ENCODE results near the gene HTRA3. TPM values are rescaled to one million over a fixed set of nuclear protein-coding genes. Genes with fewer than 3 reads are reported as not detected.

HTRA3 gene
- total RNA-seq, 1 donor from 2014 or later: not detected

- ATAC-seq (ENCODE audit: low read depth) (peak; percentile 18), DNase-seq (no peak)
- Mint-ChIP-seq H3K4me1 (peaks cover 7% of the 10 kb centered on the region), H3K4me3 (peak overlapping the region; percentile 2), H3K36me3 (ENCODE audit: low read depth) (no peaks in the 10 kb centered on the region), H3K27ac (no peak overlapping the region), H3K27me3 (peaks cover 4% of the 10 kb centered on the region), H3K9me3 (no peaks in the 10 kb centered on the region)
- ChIA-PET POLR2A (no interaction called here), CTCF (no interaction called here)
- TF ChIP-seq CTCF (IDR thresholded peaks at IDR 0.05): no peak
- intact Hi-C loops (cut with micrococcal nuclease): no loop called here
Measured at GRCh38 chr4:8289956-8290700, 20.6 kb downstream of the HTRA3 start.

- Mint-ChIP-seq H3K36me3 (ENCODE audit: low read depth) (no peaks in the 10 kb centered on the region), H3K4me3 (peak overlapping the region; percentile 2), H3K9me3 (no peaks in the 10 kb centered on the region), H3K27me3 (peaks cover 4% of the 10 kb centered on the region), H3K27ac (no peak overlapping the region), H3K4me1 (peaks cover 7% of the 10 kb centered on the region)
- no peak for DNase-seq
- intact Hi-C loops (cut with micrococcal nuclease): no loop called here
- ATAC-seq (ENCODE audit: low read depth): no peak
- POLR2A ChIA-PET: no interaction called here
- CTCF ChIA-PET: no interaction called here
- TF ChIP-seq CTCF (IDR thresholded peaks at IDR 0.05): no peak
Measured at GRCh38 chr4:8290701-8290970, 21.1 kb downstream of the HTRA3 start.

GRCh38 chr4:8291036-8291682, 21.6 kb downstream of the HTRA3 start:
- ChIA-PET CTCF (no interaction called here), POLR2A (no interaction called here)
- no peak for DNase-seq
- Mint-ChIP-seq H3K36me3 (ENCODE audit: low read depth) (no peaks in the 10 kb centered on the region), H3K9me3 (no peaks in the 10 kb centered on the region), H3K27me3 (peaks cover 4% of the 10 kb centered on the region), H3K4me1 (peaks cover 7% of the 10 kb centered on the region), H3K4me3 (no peak overlapping the region), H3K27ac (no peak overlapping the region)
- ATAC-seq (ENCODE audit: low read depth): no peak
- TF ChIP-seq CTCF (IDR thresholded peaks at IDR 0.05): no peak
- intact Hi-C loops (cut with micrococcal nuclease): no loop called here

- peaks cover 7% of the 10 kb centered on the region for H3K4me1 Mint-ChIP-seq
- H3K27ac Mint-ChIP-seq: no peak overlapping the region
- intact Hi-C loops (cut with micrococcal nuclease): no loop called here
- no peak for ATAC-seq (ENCODE audit: low read depth)
- peaks cover 2% of the 10 kb centered on the region for H3K27me3 Mint-ChIP-seq
- no peaks in the 10 kb centered on the region for H3K36me3 Mint-ChIP-seq (ENCODE audit: low read depth)
- DNase-seq: no peak
- CTCF ChIA-PET: no interaction called here
- POLR2A ChIA-PET: no interaction called here
- TF ChIP-seq CTCF (IDR thresholded peaks at IDR 0.05): no peak
- H3K9me3 Mint-ChIP-seq: no peaks in the 10 kb centered on the region
- H3K4me3 Mint-ChIP-seq: no peak overlapping the region
Measured at GRCh38 chr4:8291701-8292477, 22.3 kb downstream of the HTRA3 start.

- intact Hi-C loops (cut with micrococcal nuclease): no loop called here
- Mint-ChIP-seq H3K9me3 (no peaks in the 10 kb centered on the region), H3K27me3 (peaks cover 2% of the 10 kb centered on the region), H3K36me3 (ENCODE audit: low read depth) (no peaks in the 10 kb centered on the region), H3K4me3 (no peak overlapping the region), H3K27ac (no peak overlapping the region), H3K4me1 (peaks cover 7% of the 10 kb centered on the region)
- ChIA-PET POLR2A (no interaction called here), CTCF (no interaction called here)
- no peak for ATAC-seq (ENCODE audit: low read depth)
- no peak for DNase-seq
- no peak for TF ChIP-seq CTCF (IDR thresholded peaks at IDR 0.05)
Measured at GRCh38 chr4:8292478-8293107, 23.0 kb downstream of the HTRA3 start.
